GM10847 (cell line): ENCODE data around the gene HMGN3.

Experiments used
- POLR2A ChIP-seq: IDR thresholded peaks from 2 replicates; pipeline ENCODE4 v1.6.1; 2011; ENCODE audit not compliant: insufficient read length; ENCODE audit errors: extremely low read depth

Gene HMGN3

DNA sequence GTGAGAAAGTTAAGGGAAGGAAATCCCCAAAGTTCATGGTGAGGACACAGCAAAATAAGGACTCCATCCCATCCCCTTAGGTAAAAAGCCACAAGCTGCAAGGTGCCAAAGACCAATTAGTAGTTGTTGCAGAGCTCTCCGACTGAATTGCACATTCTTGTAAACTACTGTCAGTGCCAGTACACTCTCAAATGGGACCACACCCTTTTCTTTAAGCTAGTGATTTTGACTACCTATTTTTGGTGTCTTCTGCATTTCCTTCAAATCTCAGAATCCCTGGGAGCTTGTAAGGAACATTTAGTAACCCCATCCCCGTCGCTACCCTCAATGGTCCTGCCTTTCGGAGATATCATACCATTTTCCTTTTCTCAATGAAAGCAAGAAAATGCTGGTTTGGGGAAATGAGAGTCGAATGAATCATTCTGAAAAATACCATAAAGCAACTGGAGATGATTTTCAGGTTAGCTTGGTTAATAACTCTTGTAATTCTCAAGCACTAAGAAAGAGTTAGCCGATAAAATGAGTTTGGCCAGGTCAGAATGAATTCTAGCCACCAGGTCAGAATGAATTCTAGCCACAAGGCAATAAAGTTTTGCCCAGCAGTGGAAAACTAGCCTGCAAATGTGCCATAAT, 5.2 kb upstream of the HMGN3 start:
- no peak for TF ChIP-seq POLR2A

- TF ChIP-seq POLR2A = no peak
Observed at GRCh38 chr6:79238919-79239318, 4.4 kb upstream of the HMGN3 start.

GRCh38 chr6:79236711-79237110, 2.2 kb upstream of the HMGN3 start:
- no peak for TF ChIP-seq POLR2A

DNA sequence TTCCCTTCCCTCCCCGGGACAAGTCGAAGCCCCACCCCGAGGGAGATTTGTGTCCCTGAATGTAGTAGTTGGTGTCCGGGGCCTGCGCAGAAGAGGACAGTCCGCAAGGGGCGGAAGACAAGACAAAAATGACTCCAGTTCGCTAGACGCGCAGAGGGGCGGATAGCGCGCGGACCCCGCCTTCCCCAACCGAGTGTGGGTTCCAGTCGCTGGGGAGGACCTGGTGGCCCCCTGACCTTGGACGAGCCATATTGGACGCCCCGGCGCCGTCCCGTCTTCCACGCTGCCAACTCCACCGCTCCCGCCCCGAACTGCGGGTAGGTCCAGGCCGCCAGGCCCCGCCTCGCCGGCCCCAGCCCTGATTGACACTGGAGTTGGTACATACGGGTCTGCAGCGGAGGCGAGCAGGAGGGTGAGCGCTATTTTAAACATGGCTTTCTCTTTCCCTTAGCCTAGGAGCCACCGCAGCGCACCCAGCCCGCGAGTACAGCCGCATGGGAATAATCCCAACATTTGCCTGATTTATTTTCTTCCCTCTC, 802 bp downstream of the HMGN3 start:
- peak; percentile 37 for TF ChIP-seq POLR2A

- no peak for TF ChIP-seq POLR2A
Observed at GRCh38 chr6:79232696-79233462, 1.6 kb downstream of the HMGN3 start.

GRCh38 chr6:79231666-79232065, 2.8 kb downstream of the HMGN3 start:
- TF ChIP-seq POLR2A = no peak

- no peak for TF ChIP-seq POLR2A
Observed at GRCh38 chr6:79231101-79231500, 3.4 kb downstream of the HMGN3 start.

DNA sequence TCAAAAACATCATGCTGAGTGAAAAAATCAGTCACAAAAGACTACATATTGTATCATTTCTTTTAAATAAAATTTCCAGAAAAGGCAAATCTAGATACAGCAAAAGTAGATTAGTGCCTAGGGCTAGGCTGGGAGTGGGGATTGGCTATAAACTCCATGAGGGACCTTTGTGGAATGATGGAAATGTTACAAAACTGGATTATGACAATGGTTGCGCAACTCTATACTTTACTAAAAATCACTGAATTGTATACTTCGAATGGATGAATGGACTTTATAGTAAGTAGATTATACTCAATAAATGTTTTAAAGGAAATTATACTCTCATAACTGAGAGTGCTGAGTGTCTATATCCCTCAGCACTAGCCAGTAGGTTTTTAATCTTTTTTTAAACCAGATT, 4.3 kb downstream of the HMGN3 start:
- TF ChIP-seq POLR2A = no peak

GRCh38 chr6:79227445-79227844, 7.0 kb downstream of the HMGN3 start:
- no peak for TF ChIP-seq POLR2A

- TF ChIP-seq POLR2A = no peak
Observed at GRCh38 chr6:79226660-79227059, 7.8 kb downstream of the HMGN3 start.

- no peak for TF ChIP-seq POLR2A
Observed at GRCh38 chr6:79225717-79226599, 8.5 kb downstream of the HMGN3 start.

GRCh38 chr6:79223611-79224404, 10.7 kb downstream of the HMGN3 start:
- TF ChIP-seq POLR2A = no peak

- no peak for TF ChIP-seq POLR2A
Observed at GRCh38 chr6:79215213-79215824, 19.2 kb downstream of the HMGN3 start.

DNA sequence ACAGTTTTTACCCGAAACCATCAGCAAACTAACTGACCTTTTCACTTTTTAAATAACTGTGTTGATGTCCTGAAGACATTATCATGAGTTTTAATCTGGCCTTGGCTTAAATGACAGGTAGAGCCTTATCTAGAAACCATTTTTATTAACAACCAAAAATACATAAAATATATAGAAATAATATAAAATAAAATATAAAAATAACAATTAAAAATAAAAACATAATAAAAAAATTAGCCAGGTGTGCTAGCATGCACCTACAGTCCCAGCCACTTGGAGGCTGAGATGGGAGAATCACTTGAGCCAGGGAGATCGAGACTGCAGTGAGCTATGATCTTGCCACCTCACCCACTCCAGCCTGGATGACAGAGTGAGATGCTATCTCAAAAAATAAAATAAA, 21.6 kb downstream of the HMGN3 start:
- no peak for TF ChIP-seq POLR2A

DNA sequence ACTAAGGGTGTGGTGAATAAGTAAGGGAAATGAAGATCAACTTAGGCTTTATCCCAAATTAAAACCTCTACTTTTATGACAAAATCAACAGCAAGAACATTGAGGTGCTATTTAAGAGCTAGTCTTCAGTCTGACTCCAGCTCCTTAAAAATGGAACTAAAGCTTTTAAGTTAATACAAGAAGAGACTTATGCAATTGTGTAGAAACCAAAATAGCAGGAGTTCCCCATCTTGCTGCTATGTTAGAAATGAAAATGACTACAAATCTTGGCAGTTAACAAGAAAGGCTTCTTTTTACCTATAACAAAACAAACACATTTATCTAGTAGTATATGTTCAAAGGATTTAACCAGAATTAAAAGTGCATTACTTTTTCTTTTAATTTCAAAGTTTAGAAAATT, 25.7 kb downstream of the HMGN3 start:
- TF ChIP-seq POLR2A = no peak

DNA sequence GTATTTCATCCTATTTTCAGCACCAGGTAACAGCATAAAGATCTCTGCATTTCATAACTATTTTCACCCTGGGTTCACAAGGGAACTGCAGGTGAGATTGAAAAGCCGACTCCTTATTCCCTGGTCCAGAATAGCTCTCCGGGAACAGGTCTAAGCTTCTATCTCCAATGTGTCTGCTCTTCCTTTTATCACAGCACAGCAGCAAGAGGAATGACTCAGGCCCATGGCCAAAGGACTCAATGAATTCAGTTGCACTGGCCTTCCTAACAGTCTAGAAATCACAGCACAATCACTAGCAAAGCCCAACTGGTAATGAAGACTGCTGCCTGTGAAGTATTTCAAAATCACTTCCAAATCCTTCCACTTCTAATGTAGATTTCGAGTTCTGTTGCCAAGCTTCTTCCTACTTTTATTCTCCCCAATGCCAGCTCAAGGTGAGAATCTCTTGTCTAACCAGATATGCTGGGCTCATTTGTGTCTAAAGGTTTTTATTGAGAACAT, 30.7 kb downstream of the HMGN3 start:
- TF ChIP-seq POLR2A = no peak
